Ishikawa (cell line): ENCODE results near the gene JAG2.

ENCODE experiments used
- CREB1 ChIP-seq: IDR thresholded peaks from 2 replicates; pipeline ENCODE4 v1.6.1; 2012; ENCODE audit warnings: low read depth
- EGR1 ChIP-seq: IDR thresholded peaks from 2 replicates; pipeline ENCODE4 v1.6.1; 2012
- EP300 ChIP-seq: IDR thresholded peaks from 2 replicates; pipeline ENCODE4 v1.6.1; 2012; ENCODE audit warnings: borderline replicate concordance
- FOXM1 ChIP-seq: IDR thresholded peaks from 2 replicates; pipeline ENCODE4 v1.6.1; 2012; ENCODE audit warnings: low read depth, borderline replicate concordance
- MAX ChIP-seq: IDR thresholded peaks from 2 replicates; pipeline ENCODE4 v1.6.1; 2012
- NFIC ChIP-seq: IDR thresholded peaks from 2 replicates; pipeline ENCODE4 v1.6.1; 2012
- RAD21 ChIP-seq: IDR thresholded peaks from 2 replicates; pipeline ENCODE4 v1.6.1; 2012; ENCODE audit warnings: low read depth
- REST ChIP-seq: IDR thresholded peaks from 2 replicates; pipeline ENCODE4 v1.6.1; 2012; ENCODE audit warnings: low read depth, mild to moderate bottlenecking
- TAF1 ChIP-seq: IDR thresholded peaks from 2 replicates; pipeline ENCODE4 v1.6.1; 2012; ENCODE audit warnings: low read depth, mild to moderate bottlenecking
- USF1 ChIP-seq: IDR thresholded peaks from 2 replicates; pipeline ENCODE4 v1.6.1; 2012
- YY1 ChIP-seq: IDR thresholded peaks from 2 replicates; pipeline ENCODE4 v1.6.1; 2012; ENCODE audit warnings: low read depth

DNA sequence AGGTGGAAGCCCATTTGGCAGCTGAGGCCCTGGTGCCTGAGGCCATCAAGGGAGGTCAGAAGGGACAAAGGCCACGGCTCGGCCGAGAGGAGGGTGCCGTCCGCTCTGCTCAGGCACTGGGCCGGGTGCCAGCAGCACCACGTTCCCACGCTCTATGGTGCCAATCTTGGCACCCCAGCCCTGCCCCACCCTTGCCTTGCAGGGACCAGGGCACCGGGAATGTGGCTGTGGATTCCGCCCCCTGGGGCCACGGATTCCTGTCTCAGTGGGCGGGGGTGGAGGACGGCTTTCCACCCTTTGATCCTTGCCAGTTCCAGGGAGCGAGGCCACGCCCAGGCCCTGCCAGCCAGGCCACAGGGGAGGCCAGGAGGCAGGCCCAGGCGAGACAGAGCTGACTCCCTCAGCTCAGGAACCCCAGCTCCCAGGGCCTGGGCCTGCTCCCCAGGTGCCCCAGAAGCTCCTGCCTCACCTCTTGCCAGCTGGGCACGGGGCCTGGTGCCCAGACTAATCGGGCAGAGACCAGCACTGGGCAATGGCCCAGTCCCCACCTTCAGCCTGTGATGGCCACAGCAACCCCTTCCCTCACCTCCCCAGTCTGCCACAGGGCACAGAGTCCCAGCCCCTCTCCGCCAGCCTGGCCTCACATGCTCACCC is 76.9 kb downstream of the JAG2 start:
- peak; percentile 97 for TF ChIP-seq FOXM1
- peak; percentile 100 for TF ChIP-seq EP300
- TF ChIP-seq YY1: no peak; the same call in none of the 2 replicates
- TF ChIP-seq TAF1: peak; percentile 58; the same call in 1 of the 2 replicates
- peak; percentile 42; the same call in 1 of the 2 replicates for TF ChIP-seq CREB1
- peak; percentile 98 for TF ChIP-seq EGR1
- peak; percentile 94 for TF ChIP-seq MAX
- no peak; the same call in none of the 2 replicates for TF ChIP-seq USF1
- peak; percentile 27; the same call in 1 of the 2 replicates for TF ChIP-seq RAD21
- TF ChIP-seq REST: no peak
- TF ChIP-seq NFIC: peak; percentile 100
